ENCODE data around the gene DOK6.

The DOK6 gene

DNA sequence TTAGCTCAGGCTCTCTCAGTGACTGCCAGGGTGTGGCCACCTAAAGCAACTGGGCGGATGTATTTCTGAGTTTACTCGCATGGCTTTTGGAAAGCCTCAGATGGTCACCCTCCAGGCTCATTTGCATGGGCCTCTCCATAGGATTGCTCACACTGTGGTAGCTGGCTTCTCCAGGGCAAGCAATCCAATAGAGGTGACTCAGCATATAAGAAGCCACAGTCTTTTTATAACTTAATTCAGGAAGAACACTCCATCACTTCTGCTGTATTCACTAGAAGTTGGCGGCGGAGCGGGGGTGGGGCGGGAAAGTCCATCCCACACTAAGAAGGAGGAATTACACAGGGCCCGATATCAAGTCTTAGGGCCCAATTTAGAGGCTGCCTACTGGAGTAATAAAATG, 3.6 kb upstream of the DOK6 start:
- CTCF ChIA-PET = no interaction called here
- POLR2A ChIA-PET = no interaction called here
- H3K4me3 ChIP-seq (ENCODE audit: low read depth, low read length) = no peak overlapping the region
- DNase-seq (ENCODE audit: low read depth, low spot score) = no peak
- TF ChIP-seq, protein P1, sequence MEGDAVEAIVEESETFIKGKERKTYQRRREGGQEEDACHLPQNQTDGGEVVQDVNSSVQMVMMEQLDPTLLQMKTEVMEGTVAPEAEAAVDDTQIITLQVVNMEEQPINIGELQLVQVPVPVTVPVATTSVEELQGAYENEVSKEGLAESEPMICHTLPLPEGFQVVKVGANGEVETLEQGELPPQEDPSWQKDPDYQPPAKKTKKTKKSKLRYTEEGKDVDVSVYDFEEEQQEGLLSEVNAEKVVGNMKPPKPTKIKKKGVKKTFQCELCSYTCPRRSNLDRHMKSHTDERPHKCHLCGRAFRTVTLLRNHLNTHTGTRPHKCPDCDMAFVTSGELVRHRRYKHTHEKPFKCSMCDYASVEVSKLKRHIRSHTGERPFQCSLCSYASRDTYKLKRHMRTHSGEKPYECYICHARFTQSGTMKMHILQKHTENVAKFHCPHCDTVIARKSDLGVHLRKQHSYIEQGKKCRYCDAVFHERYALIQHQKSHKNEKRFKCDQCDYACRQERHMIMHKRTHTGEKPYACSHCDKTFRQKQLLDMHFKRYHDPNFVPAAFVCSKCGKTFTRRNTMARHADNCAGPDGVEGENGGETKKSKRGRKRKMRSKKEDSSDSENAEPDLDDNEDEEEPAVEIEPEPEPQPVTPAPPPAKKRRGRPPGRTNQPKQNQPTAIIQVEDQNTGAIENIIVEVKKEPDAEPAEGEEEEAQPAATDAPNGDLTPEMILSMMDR (IDR thresholded peaks at IDR 0.05; ENCODE audit: insufficient read depth, low read length, missing control alignments) = no peak

DNA sequence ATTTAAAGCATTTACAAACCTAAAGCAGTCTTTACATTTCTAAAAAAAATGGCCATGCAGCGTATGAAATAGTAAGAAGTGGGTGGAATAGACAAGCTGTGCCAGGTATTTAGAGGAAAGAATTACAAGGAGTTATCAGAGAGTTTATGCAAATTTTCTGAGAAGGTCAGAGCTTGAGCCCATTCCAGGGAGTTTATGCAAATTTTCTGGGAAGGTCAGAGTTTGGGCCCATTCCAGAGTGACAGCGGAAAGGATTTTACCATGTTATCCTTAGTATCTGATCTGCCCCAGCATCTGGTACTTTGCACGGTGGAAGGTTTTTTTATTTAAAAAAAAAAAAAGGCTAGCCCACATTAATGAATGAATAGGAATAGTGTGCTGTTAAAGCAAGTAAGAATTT, 1.4 kb upstream of the DOK6 start:
- TF ChIP-seq, protein P1 (IDR thresholded peaks at IDR 0.05; ENCODE audit: insufficient read depth, low read length, missing control alignments) = no peak
- CTCF ChIA-PET = no interaction called here
- H3K4me3 ChIP-seq (ENCODE audit: low read depth, low read length) = no peak overlapping the region
- DNase-seq (ENCODE audit: low read depth, low spot score) = no peak
- POLR2A ChIA-PET = no interaction called here

DNA sequence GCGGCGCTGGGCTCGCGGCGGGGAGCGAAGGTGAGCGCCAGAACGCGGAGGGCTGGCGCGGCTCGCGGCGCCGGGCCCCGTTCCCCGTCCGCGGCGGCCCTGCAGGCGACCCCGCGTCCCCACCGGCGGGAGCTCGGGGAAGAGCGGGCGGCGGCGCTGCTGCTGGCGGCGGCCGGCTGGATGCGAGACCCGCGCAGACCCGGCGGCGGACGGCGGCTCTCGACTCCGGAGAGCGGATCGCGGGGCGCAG, 213 bp downstream of the DOK6 start:
- H3K4me3 ChIP-seq (ENCODE audit: low read depth, low read length) = peak overlapping the region; percentile 45
- TF ChIP-seq, protein P1 (IDR thresholded peaks at IDR 0.05; ENCODE audit: insufficient read depth, low read length, missing control alignments) = no peak
- no peak for DNase-seq (ENCODE audit: low read depth, low spot score)
- POLR2A ChIA-PET = no interaction called here
- CTCF ChIA-PET = no interaction called here

DNA sequence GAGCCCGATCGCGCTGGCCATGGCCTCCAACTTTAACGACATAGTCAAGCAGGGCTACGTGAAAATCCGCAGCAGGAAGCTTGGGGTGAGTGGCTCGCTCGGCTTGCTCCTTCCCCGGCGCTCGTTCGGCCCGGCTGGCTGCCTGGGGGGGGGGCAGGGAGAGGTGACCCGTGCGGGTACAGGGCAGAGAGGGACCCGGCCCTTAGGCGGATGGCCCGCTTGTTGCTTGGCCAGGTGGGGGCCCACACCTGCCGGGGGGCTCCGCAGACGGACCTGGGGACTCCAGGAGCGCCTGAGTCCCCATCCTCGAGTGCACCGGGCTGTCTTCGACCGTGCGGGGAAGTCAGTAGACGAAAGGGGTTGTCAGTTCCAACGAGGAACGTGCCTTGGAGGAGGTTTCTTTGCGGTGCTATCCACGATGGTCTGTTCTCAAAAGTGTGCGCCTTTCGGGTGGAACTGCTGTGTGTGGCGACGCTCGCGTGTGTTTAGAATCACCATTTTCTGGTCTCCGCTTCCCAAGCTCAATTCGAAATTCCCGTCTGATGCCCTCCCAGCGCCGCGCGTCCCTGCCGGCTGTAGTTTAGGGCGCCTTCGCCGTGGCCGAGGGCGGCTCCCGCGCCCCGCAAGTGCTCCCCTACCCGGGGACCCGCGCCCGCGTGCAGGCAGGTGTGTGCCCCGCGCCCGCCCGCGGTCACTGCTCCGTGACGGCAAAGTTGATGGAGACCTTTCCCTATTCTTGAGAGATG, 711 bp downstream of the DOK6 start:
- H3K4me3 ChIP-seq (ENCODE audit: low read depth, low read length) = peak overlapping the region; percentile 45
- TF ChIP-seq, protein P1 (IDR thresholded peaks at IDR 0.05; ENCODE audit: insufficient read depth, low read length, missing control alignments) = no peak
- POLR2A ChIA-PET = no interaction called here

DNA sequence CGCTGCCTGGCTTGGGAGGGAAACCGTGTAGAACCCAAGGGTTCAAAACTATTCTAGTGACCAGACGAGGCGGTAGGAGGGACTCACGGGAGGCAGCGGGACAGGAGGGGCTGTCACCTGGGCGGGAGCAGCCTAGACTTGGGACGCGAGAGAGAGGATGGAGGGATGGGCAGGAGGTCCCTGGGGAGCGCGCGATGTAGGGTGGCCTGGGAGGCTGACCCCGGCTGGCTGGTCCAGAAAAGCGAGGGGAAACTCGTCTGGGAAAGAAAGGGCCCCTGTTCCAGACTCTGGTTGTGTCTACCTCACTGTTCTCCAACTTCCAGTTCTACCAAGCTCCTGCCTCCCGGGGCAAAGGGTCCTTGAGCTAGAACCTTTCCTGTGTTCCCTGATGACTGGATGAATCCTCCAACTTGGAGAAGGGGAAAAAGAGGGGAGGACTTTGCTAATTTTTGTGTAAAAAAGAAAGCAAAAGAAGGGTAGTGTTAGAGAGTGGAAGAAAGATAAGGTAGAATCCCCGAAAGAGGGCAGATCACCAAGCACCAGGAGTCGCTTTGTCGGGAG, 1.4 kb downstream of the DOK6 start:
- TF ChIP-seq, protein P1 (IDR thresholded peaks at IDR 0.05; ENCODE audit: insufficient read depth, low read length, missing control alignments) = no peak
- POLR2A ChIA-PET = no interaction called here
- no peak overlapping the region for H3K4me3 ChIP-seq (ENCODE audit: low read depth, low read length)
- DNase-seq (ENCODE audit: low read depth, low spot score) = no peak
- CTCF ChIA-PET = no interaction called here

More for the DNA sequence above, 711 bp downstream of the DOK6 start:
- CTCF ChIA-PET = no interaction called here
- DNase-seq (ENCODE audit: low read depth, low spot score) = no peak

DNA sequence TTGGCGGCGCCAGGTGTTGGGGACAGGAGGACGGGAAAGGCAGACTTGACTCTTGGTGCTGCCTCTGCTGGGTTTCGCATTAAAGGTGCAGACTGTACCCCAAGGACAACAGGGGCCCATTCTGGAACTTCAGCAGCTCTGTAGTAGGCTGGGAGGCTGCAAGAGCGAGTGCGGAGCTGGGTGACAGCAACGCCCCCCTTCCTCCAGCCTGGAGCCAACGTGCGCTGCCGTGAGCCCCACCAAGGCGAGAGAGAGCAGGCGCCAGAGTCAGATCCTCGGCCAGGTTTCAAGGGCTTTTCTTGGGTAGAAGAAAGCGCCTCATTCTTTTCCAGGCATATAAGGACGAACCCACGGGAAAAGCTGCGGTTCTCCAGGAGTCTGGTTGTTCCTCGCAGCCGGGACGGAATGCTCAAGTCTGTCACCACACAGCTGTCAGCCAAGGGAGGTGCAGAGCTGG, 1.9 kb downstream of the DOK6 start:
- ChIA-PET CTCF (no interaction called here), POLR2A (no interaction called here)
- no peak overlapping the region for H3K4me3 ChIP-seq (ENCODE audit: low read depth, low read length)
- TF ChIP-seq, protein P1 (IDR thresholded peaks at IDR 0.05; ENCODE audit: insufficient read depth, low read length, missing control alignments) = no peak
- DNase-seq (ENCODE audit: low read depth, low spot score) = no peak

Data from AG04449 (cell line).